ENCODE data around the gene NRIP1.

DNA sequence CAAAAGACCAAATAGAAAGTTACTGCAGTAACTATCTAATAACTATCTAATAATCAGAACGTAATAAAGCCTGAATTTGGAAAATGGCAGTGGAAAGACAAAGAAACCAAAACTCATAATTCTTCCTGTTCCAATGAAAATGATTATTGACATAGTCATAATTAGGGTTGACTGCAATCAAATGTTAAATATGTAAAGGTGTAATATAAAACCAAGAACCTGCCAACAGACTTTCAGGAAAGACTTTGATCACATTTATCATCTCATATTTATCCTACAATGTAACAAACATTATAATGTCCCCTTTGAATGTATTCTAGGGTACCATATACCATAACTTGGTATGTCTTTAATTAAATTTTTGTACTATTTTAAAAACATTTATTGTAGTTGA is 26.9 kb downstream of the NRIP1 start:
- no peak for TF ChIP-seq POLR2AphosphoS5 (IDR thresholded peaks at IDR 0.05; ENCODE audit: low read depth, low read length)
- TF ChIP-seq, protein P1, sequence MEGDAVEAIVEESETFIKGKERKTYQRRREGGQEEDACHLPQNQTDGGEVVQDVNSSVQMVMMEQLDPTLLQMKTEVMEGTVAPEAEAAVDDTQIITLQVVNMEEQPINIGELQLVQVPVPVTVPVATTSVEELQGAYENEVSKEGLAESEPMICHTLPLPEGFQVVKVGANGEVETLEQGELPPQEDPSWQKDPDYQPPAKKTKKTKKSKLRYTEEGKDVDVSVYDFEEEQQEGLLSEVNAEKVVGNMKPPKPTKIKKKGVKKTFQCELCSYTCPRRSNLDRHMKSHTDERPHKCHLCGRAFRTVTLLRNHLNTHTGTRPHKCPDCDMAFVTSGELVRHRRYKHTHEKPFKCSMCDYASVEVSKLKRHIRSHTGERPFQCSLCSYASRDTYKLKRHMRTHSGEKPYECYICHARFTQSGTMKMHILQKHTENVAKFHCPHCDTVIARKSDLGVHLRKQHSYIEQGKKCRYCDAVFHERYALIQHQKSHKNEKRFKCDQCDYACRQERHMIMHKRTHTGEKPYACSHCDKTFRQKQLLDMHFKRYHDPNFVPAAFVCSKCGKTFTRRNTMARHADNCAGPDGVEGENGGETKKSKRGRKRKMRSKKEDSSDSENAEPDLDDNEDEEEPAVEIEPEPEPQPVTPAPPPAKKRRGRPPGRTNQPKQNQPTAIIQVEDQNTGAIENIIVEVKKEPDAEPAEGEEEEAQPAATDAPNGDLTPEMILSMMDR (IDR thresholded peaks at IDR 0.05; ENCODE audit: control extremely low read depth in 1 of 3, insufficient read depth in 1 of 3, low read depth in 1 of 3, low read length in 3 of 3), result no peak
- TF ChIP-seq JUND (IDR thresholded peaks at IDR 0.05; ENCODE audit: low read length), result no peak
- TF ChIP-seq EP300 (IDR thresholded peaks at IDR 0.05; ENCODE audit: borderline replicate concordance in 1 of 2, low read depth in 2 of 2, low read length in 2 of 2), result no peak
- TF ChIP-seq, protein P2, sequence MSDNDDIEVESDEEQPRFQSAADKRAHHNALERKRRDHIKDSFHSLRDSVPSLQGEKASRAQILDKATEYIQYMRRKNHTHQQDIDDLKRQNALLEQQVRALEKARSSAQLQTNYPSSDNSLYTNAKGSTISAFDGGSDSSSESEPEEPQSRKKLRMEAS (IDR thresholded peaks at IDR 0.05), result no peak
- TF ChIP-seq POLR2A (IDR thresholded peaks at IDR 0.05; ENCODE audit: control extremely low read depth in 1 of 2, low read depth in 2 of 2, low read length in 2 of 2), result no peak
- TF ChIP-seq GTF2F1 (IDR thresholded peaks at IDR 0.05; ENCODE audit: borderline replicate concordance, low read depth, low read length), result no peak
